Neural cell (in vitro differentiated cells): ENCODE data around the gene MAPRE3. TPM values are rescaled to one million over a fixed set of nuclear protein-coding genes. Genes with fewer than 3 reads are reported as not detected.

ENCODE experiments used
- H2AFZ ChIP-seq: fragments of 200-600, 300-800 bp; sonication (generic), shearing (Covaris generic); 2 replicates; pipeline ENCODE4 v1.6.0; 2014; ENCODE audit warnings: low read depth, mild to moderate bottlenecking, antibody characterized with exemption, low read length, moderate library complexity
- H3F3A ChIP-seq: fragments of 200-600 bp; shearing (Covaris generic); 2 replicates; pipeline ENCODE4 v1.6.1; 2016; ENCODE audit warnings: mild to moderate bottlenecking, moderate library complexity, mixed read lengths, antibody characterized with exemption, low read length; ENCODE audit not compliant: insufficient read depth, poor library complexity, severe bottlenecking
- H3K27ac ChIP-seq: fragments of 200-600, 300-800 bp; sonication (generic), shearing (Covaris generic); 2 replicates; pipeline ENCODE4 v1.5.1; 2014; ENCODE audit warnings: mild to moderate bottlenecking, low read length, moderate library complexity
- H3K27me3 ChIP-seq: fragments of 300-800, 200-600 bp; sonication (generic), shearing (Covaris generic); 2 replicates; pipeline ENCODE4 v1.6.0; 2014; ENCODE audit warnings: mild to moderate bottlenecking, low read depth, low read length, moderate library complexity; ENCODE audit not compliant: insufficient read depth
- H3K36me3 ChIP-seq: fragments of 300-800, 200-600 bp; sonication (generic), shearing (Covaris generic); 2 replicates; pipeline ENCODE4 v1.5.1; 2014; ENCODE audit warnings: mild to moderate bottlenecking, antibody characterized with exemption, low read length, moderate library complexity; ENCODE audit not compliant: insufficient read depth
- H3K4me2 ChIP-seq: fragments of 300-800, 200-600 bp; sonication (generic), shearing (Covaris generic); 2 replicates; pipeline ENCODE4 v1.6.0; 2014; ENCODE audit warnings: mild to moderate bottlenecking, low read length
- H3K4me3 ChIP-seq: fragments of 300-800, 200-600 bp; sonication (generic), shearing (Covaris generic); 2 replicates; pipeline ENCODE4 v1.5.1; 2014; ENCODE audit warnings: mild to moderate bottlenecking, low read length, moderate library complexity
- H3K79me2 ChIP-seq: fragments of 200-600 bp; shearing (Covaris generic); replicated peaks from 2 replicates; pipeline ENCODE4 v1.6.0; 2014; ENCODE audit warnings: mild to moderate bottlenecking, low read length, moderate library complexity; ENCODE audit not compliant: insufficient read depth
- H3K9ac ChIP-seq: fragments of 300-800, 200-600 bp; sonication (generic), shearing (Covaris generic); 2 replicates; pipeline ENCODE4 v1.6.1; 2016; ENCODE audit warnings: mild to moderate bottlenecking, low read length, mixed read lengths
- H3K9me2 ChIP-seq: fragments of 200-600 bp; shearing (Covaris generic); 2 replicates; pipeline ENCODE4 v1.6.1; 2016; ENCODE audit warnings: mild to moderate bottlenecking, low read length, mixed read lengths; ENCODE audit not compliant: insufficient read depth
- H3K9me3 ChIP-seq: fragments of 200-600, 300-800 bp; sonication (generic), shearing (Covaris generic); 2 replicates; pipeline ENCODE4 v1.6.1; 2016; ENCODE audit warnings: mild to moderate bottlenecking, mixed run types, low read length, moderate library complexity, mixed read lengths
- H4K20me1 ChIP-seq: fragments of 200-600 bp; shearing (Covaris generic); 2 replicates; pipeline ENCODE4 v1.6.1; 2016; ENCODE audit warnings: mild to moderate bottlenecking, mixed run types; ENCODE audit not compliant: insufficient read depth
- EP300 ChIP-seq: fragments of 450-650 bp; conservative IDR thresholded peaks from 2 replicates; pipeline ENCODE4 v1.6.1; 2014; ENCODE audit warnings: antibody characterized with exemption, mild to moderate bottlenecking, moderate library complexity; ENCODE audit not compliant: poor library complexity, severe bottlenecking
- EZH2 ChIP-seq: fragments of 200-600, 300-800 bp; shearing (Covaris generic), sonication (generic); IDR thresholded peaks from 2 replicates; pipeline ENCODE4 v1.6.1; 2014; ENCODE audit warnings: antibody characterized with exemption, low read length, borderline replicate concordance, mild to moderate bottlenecking; ENCODE audit not compliant: insufficient read depth, poor library complexity, severe bottlenecking
- MXI1 ChIP-seq: fragments of 450-650 bp; conservative IDR thresholded peaks from 2 replicates; pipeline ENCODE4 v1.6.1; 2014; ENCODE audit warnings: antibody characterized with exemption, mild to moderate bottlenecking; ENCODE audit not compliant: poor library complexity, severe bottlenecking
- POLR2AphosphoS5 ChIP-seq: IDR thresholded peaks from 2 replicates; pipeline ENCODE4 v1.6.1; 2012
- RAD21 ChIP-seq: fragments of 450-650 bp; conservative IDR thresholded peaks from 2 replicates; pipeline ENCODE4 v1.6.1; 2014; ENCODE audit warnings: antibody characterized with exemption, mild to moderate bottlenecking, moderate library complexity
- SMC3 ChIP-seq: fragments of 450-650 bp; conservative IDR thresholded peaks from 2 replicates; pipeline ENCODE4 v1.6.1; 2014; ENCODE audit warnings: antibody characterized with exemption, mild to moderate bottlenecking, moderate library complexity; ENCODE audit not compliant: poor library complexity
- TAF1 ChIP-seq: IDR thresholded peaks from 2 replicates; pipeline ENCODE4 v1.6.1; 2012; ENCODE audit warnings: low read depth
- polyA plus RNA-seq: library from polyadenylated mRNA; depleted of rRNA; stranded (reverse); fragments of >200 nt; gene quantifications from 2 replicates; pipeline ENCODE4 v1.2.3, GENCODE V29; 2014
- TF ChIP-seq, protein P1 (sequence below): IDR thresholded peaks from 2 replicates; pipeline ENCODE4 v1.6.1; 2012; ENCODE audit warnings: borderline replicate concordance
- TF ChIP-seq, protein P2 (sequence below): fragments of 450-650 bp; IDR thresholded peaks from 2 replicates; pipeline ENCODE4 v1.5.1; 2014; ENCODE audit warnings: antibody characterized with exemption, mild to moderate bottlenecking, moderate library complexity; ENCODE audit not compliant: poor library complexity, severe bottlenecking

The MAPRE3 gene
- polyA plus RNA-seq, 1 donor from 2014 or later = 69.2 TPM

DNA sequence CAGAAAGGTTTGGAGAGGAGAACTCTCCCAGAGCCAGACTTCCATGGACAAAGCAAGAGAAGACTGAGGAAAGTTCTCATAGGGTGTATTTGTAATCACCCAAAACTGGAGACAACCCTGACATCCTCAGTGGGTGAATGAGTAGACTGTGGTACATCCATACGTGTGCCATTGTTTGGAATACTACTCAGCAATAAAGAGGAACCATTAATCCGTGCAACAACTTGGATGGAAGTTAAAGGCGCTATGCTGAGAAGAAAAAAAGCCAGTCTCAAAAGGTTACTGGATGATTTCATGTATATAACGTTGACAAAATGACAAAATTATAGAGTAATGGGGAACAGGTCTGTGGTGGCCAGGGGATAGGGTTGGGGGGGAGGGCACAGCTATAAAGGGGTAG lies 38.2 kb downstream of the MAPRE3 start:
- H2AFZ ChIP-seq = no peak overlapping the region
- no peaks in the 10 kb centered on the region for H3K27me3 ChIP-seq
- H3K9ac ChIP-seq = no peak overlapping the region
- H3K36me3 ChIP-seq = no peaks in the 10 kb centered on the region
- no peak overlapping the region for H3K27ac ChIP-seq
- H3K9me2 ChIP-seq = no peaks in the 10 kb centered on the region
- H3K4me3 ChIP-seq = no peak overlapping the region
- H3K9me3 ChIP-seq = no peaks in the 10 kb centered on the region
- H3K79me2 ChIP-seq = no peaks in the 10 kb centered on the region
- H4K20me1 ChIP-seq = no peaks in the 10 kb centered on the region
- no peaks in the 10 kb centered on the region for H3F3A ChIP-seq
- no peak for TF ChIP-seq POLR2AphosphoS5
- TF ChIP-seq SMC3 = no peak
- no peak for TF ChIP-seq EZH2
- no peak for TF ChIP-seq EP300
- TF ChIP-seq, protein P1, sequence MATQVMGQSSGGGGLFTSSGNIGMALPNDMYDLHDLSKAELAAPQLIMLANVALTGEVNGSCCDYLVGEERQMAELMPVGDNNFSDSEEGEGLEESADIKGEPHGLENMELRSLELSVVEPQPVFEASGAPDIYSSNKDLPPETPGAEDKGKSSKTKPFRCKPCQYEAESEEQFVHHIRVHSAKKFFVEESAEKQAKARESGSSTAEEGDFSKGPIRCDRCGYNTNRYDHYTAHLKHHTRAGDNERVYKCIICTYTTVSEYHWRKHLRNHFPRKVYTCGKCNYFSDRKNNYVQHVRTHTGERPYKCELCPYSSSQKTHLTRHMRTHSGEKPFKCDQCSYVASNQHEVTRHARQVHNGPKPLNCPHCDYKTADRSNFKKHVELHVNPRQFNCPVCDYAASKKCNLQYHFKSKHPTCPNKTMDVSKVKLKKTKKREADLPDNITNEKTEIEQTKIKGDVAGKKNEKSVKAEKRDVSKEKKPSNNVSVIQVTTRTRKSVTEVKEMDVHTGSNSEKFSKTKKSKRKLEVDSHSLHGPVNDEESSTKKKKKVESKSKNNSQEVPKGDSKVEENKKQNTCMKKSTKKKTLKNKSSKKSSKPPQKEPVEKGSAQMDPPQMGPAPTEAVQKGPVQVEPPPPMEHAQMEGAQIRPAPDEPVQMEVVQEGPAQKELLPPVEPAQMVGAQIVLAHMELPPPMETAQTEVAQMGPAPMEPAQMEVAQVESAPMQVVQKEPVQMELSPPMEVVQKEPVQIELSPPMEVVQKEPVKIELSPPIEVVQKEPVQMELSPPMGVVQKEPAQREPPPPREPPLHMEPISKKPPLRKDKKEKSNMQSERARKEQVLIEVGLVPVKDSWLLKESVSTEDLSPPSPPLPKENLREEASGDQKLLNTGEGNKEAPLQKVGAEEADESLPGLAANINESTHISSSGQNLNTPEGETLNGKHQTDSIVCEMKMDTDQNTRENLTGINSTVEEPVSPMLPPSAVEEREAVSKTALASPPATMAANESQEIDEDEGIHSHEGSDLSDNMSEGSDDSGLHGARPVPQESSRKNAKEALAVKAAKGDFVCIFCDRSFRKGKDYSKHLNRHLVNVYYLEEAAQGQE = no peak
- no peak for TF ChIP-seq MXI1
- TF ChIP-seq TAF1 = no peak
- TF ChIP-seq, protein P2, sequence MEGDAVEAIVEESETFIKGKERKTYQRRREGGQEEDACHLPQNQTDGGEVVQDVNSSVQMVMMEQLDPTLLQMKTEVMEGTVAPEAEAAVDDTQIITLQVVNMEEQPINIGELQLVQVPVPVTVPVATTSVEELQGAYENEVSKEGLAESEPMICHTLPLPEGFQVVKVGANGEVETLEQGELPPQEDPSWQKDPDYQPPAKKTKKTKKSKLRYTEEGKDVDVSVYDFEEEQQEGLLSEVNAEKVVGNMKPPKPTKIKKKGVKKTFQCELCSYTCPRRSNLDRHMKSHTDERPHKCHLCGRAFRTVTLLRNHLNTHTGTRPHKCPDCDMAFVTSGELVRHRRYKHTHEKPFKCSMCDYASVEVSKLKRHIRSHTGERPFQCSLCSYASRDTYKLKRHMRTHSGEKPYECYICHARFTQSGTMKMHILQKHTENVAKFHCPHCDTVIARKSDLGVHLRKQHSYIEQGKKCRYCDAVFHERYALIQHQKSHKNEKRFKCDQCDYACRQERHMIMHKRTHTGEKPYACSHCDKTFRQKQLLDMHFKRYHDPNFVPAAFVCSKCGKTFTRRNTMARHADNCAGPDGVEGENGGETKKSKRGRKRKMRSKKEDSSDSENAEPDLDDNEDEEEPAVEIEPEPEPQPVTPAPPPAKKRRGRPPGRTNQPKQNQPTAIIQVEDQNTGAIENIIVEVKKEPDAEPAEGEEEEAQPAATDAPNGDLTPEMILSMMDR = no peak
- H3K4me2 ChIP-seq = no peak overlapping the region

DNA sequence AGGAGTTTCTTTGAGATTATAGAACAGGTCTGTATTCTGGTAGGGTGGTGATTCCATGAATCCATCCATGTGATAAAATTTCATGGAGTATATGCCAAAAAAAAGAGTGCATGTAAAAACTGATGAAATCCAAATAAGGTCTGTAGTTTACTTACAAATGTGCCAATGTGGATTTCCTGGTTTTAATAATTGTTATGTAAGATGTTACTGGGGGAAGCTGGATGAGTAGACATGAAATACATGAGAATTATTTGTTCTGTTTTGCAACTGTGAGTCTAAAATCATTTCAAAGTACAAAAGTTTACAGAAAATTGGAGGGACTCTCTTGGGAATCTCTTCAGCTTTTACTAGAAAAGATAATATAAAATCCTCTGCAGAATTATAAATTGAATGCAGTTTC lies 38.6 kb downstream of the MAPRE3 start:
- Histone ChIP-seq H3K36me3 (no peaks in the 10 kb centered on the region), H3K9ac (no peak overlapping the region), H3K4me2 (no peak overlapping the region), H3K4me3 (no peak overlapping the region), H4K20me1 (no peaks in the 10 kb centered on the region), H3K9me2 (no peaks in the 10 kb centered on the region), H3F3A (no peaks in the 10 kb centered on the region), H3K27ac (no peak overlapping the region), H2AFZ (no peak overlapping the region), H3K79me2 (no peaks in the 10 kb centered on the region), H3K27me3 (no peaks in the 10 kb centered on the region), H3K9me3 (no peaks in the 10 kb centered on the region)
- TF ChIP-seq MXI1 (no peak), TAF1 (no peak), POLR2AphosphoS5 (no peak), RAD21 (no peak)
- TF ChIP-seq, protein P2 = no peak
- TF ChIP-seq, protein P1 = no peak
